Sigmoid colon (tissue), 4 donors: ENCODE measurements around the gene SIAH2.

Experiments used
- EP300 ChIP-seq, 4 donors: sonication (generic); formaldehyde crosslinking; IDR thresholded peaks; one replicate each; pipeline ENCODE4 v1.6.1; 2017; ENCODE audit warnings: antibody characterized with exemption in 4 of 4
- POLR2A ChIP-seq, 2 donors: fragments of 450-650 bp; IDR thresholded peaks; one replicate each; pipeline ENCODE4 v1.6.1; 2016; ENCODE audit warnings: antibody characterized with exemption in 2 of 2, mild to moderate bottlenecking in 2 of 2, moderate library complexity in 2 of 2
- TF ChIP-seq, protein P1 (sequence below), 4 experiments: fragments of 450-650 bp in 3 of 4; fragments of 200-600 bp in 1 of 4; IDR thresholded peaks; one replicate each; pipeline ENCODE4 v1.5.1; 2016 to 2019; ENCODE audit warnings: antibody characterized with exemption in 4 of 4, mild to moderate bottlenecking in 3 of 4, moderate library complexity in 2 of 4

- TF ChIP-seq, protein P1, sequence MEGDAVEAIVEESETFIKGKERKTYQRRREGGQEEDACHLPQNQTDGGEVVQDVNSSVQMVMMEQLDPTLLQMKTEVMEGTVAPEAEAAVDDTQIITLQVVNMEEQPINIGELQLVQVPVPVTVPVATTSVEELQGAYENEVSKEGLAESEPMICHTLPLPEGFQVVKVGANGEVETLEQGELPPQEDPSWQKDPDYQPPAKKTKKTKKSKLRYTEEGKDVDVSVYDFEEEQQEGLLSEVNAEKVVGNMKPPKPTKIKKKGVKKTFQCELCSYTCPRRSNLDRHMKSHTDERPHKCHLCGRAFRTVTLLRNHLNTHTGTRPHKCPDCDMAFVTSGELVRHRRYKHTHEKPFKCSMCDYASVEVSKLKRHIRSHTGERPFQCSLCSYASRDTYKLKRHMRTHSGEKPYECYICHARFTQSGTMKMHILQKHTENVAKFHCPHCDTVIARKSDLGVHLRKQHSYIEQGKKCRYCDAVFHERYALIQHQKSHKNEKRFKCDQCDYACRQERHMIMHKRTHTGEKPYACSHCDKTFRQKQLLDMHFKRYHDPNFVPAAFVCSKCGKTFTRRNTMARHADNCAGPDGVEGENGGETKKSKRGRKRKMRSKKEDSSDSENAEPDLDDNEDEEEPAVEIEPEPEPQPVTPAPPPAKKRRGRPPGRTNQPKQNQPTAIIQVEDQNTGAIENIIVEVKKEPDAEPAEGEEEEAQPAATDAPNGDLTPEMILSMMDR (IDR thresholded peaks at IDR 0.05), result no peak
- no peak for TF ChIP-seq POLR2A (IDR thresholded peaks at IDR 0.05)
- TF ChIP-seq EP300 (IDR thresholded peaks at IDR 0.05), result no peak
Observed at GRCh38 chr3:150786791-150787190, 23.8 kb upstream of the SIAH2 start.
